Endothelial cell of umbilical vein (primary cell): Measurements from ENCODE around the gene LHFPL2. TPM values are rescaled to one million over a fixed set of nuclear protein-coding genes. Genes with fewer than 3 reads are reported as not detected.

ENCODE experiments used
- BruUV-seq: library from RNA; stranded (reverse); fragments of 400-500 nt; replicated peaks from 2 replicates; lab custom pipeline; 2021; lab: Mats Ljungman, UMichigan
- CTCF ChIA-PET: fragments of 300-600, 350-600 bp; sonication (Branson Sonifier 250); formaldehyde crosslinking; loops from one replicate; lab custom pipeline; 2021; ENCODE audit warnings: antibody characterized with exemption, inconsistent platforms; lab: Charles Lee
- POLR2A ChIA-PET: fragments of 300-600, 350-600 bp; sonication (Branson Sonifier 250); formaldehyde crosslinking; loops from one replicate; lab custom pipeline; 2021; ENCODE audit warnings: antibody characterized with exemption, inconsistent platforms; lab: Charles Lee
- DNase-seq: peaks from one replicate; pipeline ENCODE4 v3.0.0-alpha.2; 2011; ENCODE audit warnings: low read depth, low spot score
- FAIRE-seq: peaks from 2 replicates; lab custom pipeline; 2011; peaks lifted over from hg19 to GRCh38; lab: Jason Lieb, UNC
- H2AFZ ChIP-seq: 2 replicates; pipeline ENCODE4 v1.6.0; 2012; ENCODE audit warnings: low read depth, low read length, control low read depth, inconsistent platforms
- H3K27ac ChIP-seq: 2 replicates; pipeline ENCODE4 v1.5.1; 2011; ENCODE audit warnings: low read depth, mild to moderate bottlenecking, control low read depth, low read length, moderate library complexity; ENCODE audit not compliant: insufficient read depth
- H3K27me3 ChIP-seq, 2 experiments: 2 replicates each; pipeline versions ENCODE4 v1.6.0 to v1.6.1; 2011; ENCODE audit warnings: low read length in 2 of 2, mixed read lengths in 1 of 2; ENCODE audit not compliant: control insufficient read depth in 2 of 2, insufficient read depth in 2 of 2
- H3K36me3 ChIP-seq, 2 experiments: 2 replicates in 1 of 2; 3 replicates in 1 of 2; pipeline ENCODE4 v1.5.1; 2011; ENCODE audit warnings: low read length in 2 of 2, mild to moderate bottlenecking in 1 of 2, moderate library complexity in 1 of 2; ENCODE audit not compliant: control insufficient read depth in 2 of 2, insufficient read depth in 2 of 2; ENCODE audit errors: extremely low read depth in 1 of 2
- H3K4me1 ChIP-seq: 3 replicates; pipeline ENCODE4 v1.5.1; 2011; ENCODE audit warnings: mild to moderate bottlenecking, low read length; ENCODE audit not compliant: control insufficient read depth, insufficient read depth; ENCODE audit errors: extremely low read depth
- H3K4me2 ChIP-seq: 2 replicates; pipeline ENCODE4 v1.6.1; 2011; ENCODE audit warnings: low read length, control low read depth, mixed read lengths; ENCODE audit not compliant: insufficient read depth
- H3K4me3 ChIP-seq, 3 experiments: fragments of 200-600 bp in 1 of 3; sonication (generic), shearing (Covaris generic) in 1 of 3; replicated peaks in 1 of 3; 2 replicates each; pipeline ENCODE4 v1.5.1; 2011 to 2016; ENCODE audit warnings: control low read depth in 3 of 3, low read length in 3 of 3, mild to moderate bottlenecking in 2 of 3, inconsistent platforms in 1 of 3, low read depth in 1 of 3, moderate library complexity in 1 of 3; ENCODE audit not compliant: insufficient read depth in 1 of 3
- H3K79me2 ChIP-seq: 2 replicates; pipeline ENCODE4 v1.6.0; 2012; ENCODE audit warnings: low read length, inconsistent platforms; ENCODE audit not compliant: control insufficient read depth, insufficient read depth
- H3K9ac ChIP-seq: replicated peaks from 2 replicates; pipeline ENCODE3; 2011; ENCODE audit warnings: low read length, control low read depth; ENCODE audit not compliant: insufficient read depth; ENCODE audit errors: extremely low read depth
- H3K9me1 ChIP-seq: replicated peaks from 3 replicates; pipeline ENCODE4 v1.6.0; 2011; ENCODE audit warnings: mild to moderate bottlenecking, low read length; ENCODE audit not compliant: control insufficient read depth, insufficient read depth; ENCODE audit errors: extremely low read depth
- H3K9me3 ChIP-seq: replicated peaks from 2 replicates; pipeline ENCODE4 v1.5.1; 2012; ENCODE audit warnings: low read length, inconsistent platforms; ENCODE audit not compliant: control insufficient read depth, insufficient read depth
- H4K20me1 ChIP-seq: replicated peaks from 2 replicates; pipeline ENCODE3; 2011; ENCODE audit warnings: mild to moderate bottlenecking, low read length; ENCODE audit not compliant: control insufficient read depth, insufficient read depth; ENCODE audit errors: extremely low read depth
- CTCF ChIP-seq, 2 donors: IDR thresholded peaks; 1 replicate in 1 of 2; 2 replicates in 1 of 2; pipeline ENCODE4 v1.5.1; 2011; ENCODE audit warnings: low read length in 2 of 2, mild to moderate bottlenecking in 2 of 2, moderate library complexity in 2 of 2, control low read depth in 1 of 2, inconsistent platforms in 1 of 2, low read depth in 1 of 2; ENCODE audit not compliant: insufficient read depth in 1 of 2; ENCODE audit errors: extremely low read depth in 1 of 2
- EZH2 ChIP-seq: IDR thresholded peaks from 2 replicates; pipeline ENCODE4 v1.6.1; 2012; ENCODE audit warnings: borderline replicate concordance, low read depth, mild to moderate bottlenecking, moderate library complexity, low read length, inconsistent platforms; ENCODE audit not compliant: severe bottlenecking
- FOS ChIP-seq: IDR thresholded peaks from 2 replicates; pipeline ENCODE4 v1.6.1; 2011; ENCODE audit warnings: mild to moderate bottlenecking, low read length, moderate library complexity, borderline replicate concordance; ENCODE audit not compliant: insufficient read depth
- GATA2 ChIP-seq: IDR thresholded peaks from 2 replicates; pipeline ENCODE4 v1.7.0; 2011; ENCODE audit warnings: low read depth, mild to moderate bottlenecking, moderate library complexity, mixed read lengths, low read length; ENCODE audit not compliant: insufficient read length, insufficient read depth
- JUN ChIP-seq: IDR thresholded peaks from 2 replicates; pipeline ENCODE4 v1.6.1; 2011; ENCODE audit warnings: borderline replicate concordance, low read depth; ENCODE audit not compliant: insufficient read length, insufficient read depth
- MYC ChIP-seq: IDR thresholded peaks from one replicate; pipeline ENCODE4 v1.6.1; 2011; ENCODE audit warnings: mild to moderate bottlenecking, low read depth, low read length
- POLR2A ChIP-seq: IDR thresholded peaks from 2 replicates; pipeline ENCODE4 v1.6.1; 2012; ENCODE audit warnings: low read depth, mild to moderate bottlenecking, control low read depth, low read length
- POLR2AphosphoS5 ChIP-seq: IDR thresholded peaks from 2 replicates; pipeline ENCODE4 v1.6.1; 2012; ENCODE audit warnings: low read depth, mild to moderate bottlenecking, control low read depth, low read length, moderate library complexity; ENCODE audit not compliant: insufficient read depth
- dilution Hi-C: fragments of 300-500 bp; cut with MboI; formaldehyde crosslinking; loops from one replicate; pipeline ENCODE4 v1.15.0; 2019; ENCODE audit warnings: low sequenced_read_pairs; ENCODE audit not compliant: extremely low pct_ligation_motif_present
- intact Hi-C: fragments of 100-400 bp; cut with micrococcal nuclease; formaldehyde crosslinking; loops from one replicate; pipeline ENCODE4 v1.10.0; 2022
- polyA plus RNA-seq, 4 experiments: library from polyadenylated mRNA; depleted of rRNA in 3 of 4; stranded (reverse) in 3 of 4; unstranded in 1 of 4; fragments of >200 nt; gene quantifications; 2 replicates each; pipeline versions ENCODE4 v1.2.1 to v1.2.3, GENCODE V29; 2011 to 2012; ENCODE audit warnings: missing spikeins in 1 of 4
- total RNA-seq: library from RNA; stranded (reverse); gene quantifications from 2 replicates; pipeline ENCODE4 v1.2.3, GENCODE V29; 2021
- TF ChIP-seq, protein P1 (sequence below): IDR thresholded peaks from 2 replicates; pipeline ENCODE4 v1.6.1; 2011; ENCODE audit not compliant: insufficient read depth, insufficient read length

LHFPL2 gene
- total and polyA plus RNA-seq, 2 donors (not counting 3 experiments of a cell fraction or from before 2014, with no cell fraction given): 9.6 to 36.3 TPM

DNA sequence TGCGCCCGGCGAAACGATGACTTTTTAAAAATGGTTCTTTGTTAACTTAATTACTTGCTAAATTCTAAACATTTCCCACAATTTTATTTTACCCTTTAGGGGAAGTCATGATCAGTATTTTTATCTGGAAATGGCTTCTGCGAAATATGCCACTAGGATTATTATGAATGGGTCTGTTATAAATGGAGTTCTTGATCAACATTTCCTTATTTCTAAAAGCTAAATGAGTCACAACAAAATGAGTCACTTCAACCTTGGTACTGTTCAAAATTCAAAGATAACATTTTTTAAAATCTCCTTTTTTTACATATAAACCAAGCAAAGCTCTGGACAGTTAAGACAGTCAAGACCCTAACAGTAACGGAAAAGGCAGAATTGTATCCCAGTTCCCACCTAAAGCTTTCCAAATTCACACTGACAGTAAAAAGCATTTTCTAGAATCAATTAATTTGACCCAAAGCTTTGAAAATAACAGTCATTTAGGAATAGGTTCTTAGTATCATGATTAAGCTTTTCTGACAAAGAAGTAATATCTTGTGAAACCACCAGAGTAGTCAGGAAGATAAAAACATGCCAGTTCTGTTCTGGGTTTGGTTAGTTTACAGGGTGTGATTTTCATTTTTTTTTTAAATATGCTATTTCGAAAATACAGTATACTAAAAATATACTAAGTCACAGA is 81.7 kb downstream of the LHFPL2 start:
- ChIA-PET CTCF (interaction anchor here (0.8 to 1.7 kb wide), 13 partner anchors 9 to 81 kb away, joined by 3 to 8 read pairs (median 4); no protein-coding TSS in a partner anchor), POLR2A (no interaction called here)
- peak; percentile 26 for FAIRE-seq
- Histone ChIP-seq H4K20me1 (no peaks in the 10 kb centered on the region), H3K4me2 (peak overlapping the region; percentile 86), H3K9me1 (no peaks in the 10 kb centered on the region), H3K27me3 (no peaks in the 10 kb centered on the region), H3K79me2 (peaks cover 19% of the 10 kb centered on the region), H2AFZ (no peak overlapping the region), H3K9me3 (no peaks in the 10 kb centered on the region), H3K4me3 (no peak overlapping the region), H3K9ac (peak overlapping the region; percentile 50), H3K27ac (peak overlapping the region; percentile 71), H3K36me3 (peaks cover 0 to 5% of the 10 kb centered on the region in 2 experiments), H3K4me1 (peaks cover 39% of the 10 kb centered on the region)
- BruUV-seq: TSS peak; percentile 58
- TF ChIP-seq POLR2AphosphoS5 (no peak), FOS (peak; percentile 94), EZH2 (no peak), JUN (peak; percentile 67)
- DNase-seq: peak; percentile 74
- dilution Hi-C loops (no loop called here), intact Hi-C loops (loop anchor here (1.0 kb wide), 1 partner anchor 24 kb away; no protein-coding TSS in a partner anchor)

GRCh38 chr5:78565395-78565794 is 83.2 kb downstream of the LHFPL2 start:
- Histone ChIP-seq H3K4me2 (no peak overlapping the region), H3K4me1 (peaks cover 39% of the 10 kb centered on the region), H3K9me1 (no peaks in the 10 kb centered on the region), H3K9ac (no peak overlapping the region), H3K9me3 (no peaks in the 10 kb centered on the region), H4K20me1 (no peaks in the 10 kb centered on the region), H3K27me3 (no peaks in the 10 kb centered on the region), H3K36me3 (peaks cover 0 to 5% of the 10 kb centered on the region in 2 experiments), H2AFZ (no peak overlapping the region), H3K4me3 (no peak overlapping the region), H3K79me2 (peaks cover 16% of the 10 kb centered on the region), H3K27ac (no peak overlapping the region)
- ChIA-PET CTCF (no interaction called here), POLR2A (no interaction called here)
- no peak for DNase-seq
- no TSS peak for BruUV-seq
- intact Hi-C loops (no loop called here), dilution Hi-C loops (no loop called here)
- TF ChIP-seq POLR2A: no peak
- no peak for TF ChIP-seq FOS
- TF ChIP-seq, protein P1, sequence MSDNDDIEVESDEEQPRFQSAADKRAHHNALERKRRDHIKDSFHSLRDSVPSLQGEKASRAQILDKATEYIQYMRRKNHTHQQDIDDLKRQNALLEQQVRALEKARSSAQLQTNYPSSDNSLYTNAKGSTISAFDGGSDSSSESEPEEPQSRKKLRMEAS: no peak
- TF ChIP-seq CTCF (IDR thresholded peaks at IDR 0.05; ENCODE audit: extremely low read depth in 1 of 2, insufficient read depth in 1 of 2, low read depth in 1 of 2, low read length in 2 of 2): no peak
- no peak for TF ChIP-seq EZH2
- no peak for TF ChIP-seq GATA2
- no peak for TF ChIP-seq POLR2AphosphoS5
- no peak for TF ChIP-seq JUN
- no peak for TF ChIP-seq MYC
- FAIRE-seq: no peak
